Measurements from ENCODE around the gene TMEM109. TPM values are rescaled to one million over a fixed set of nuclear protein-coding genes. Genes with fewer than 3 reads are reported as not detected.

TMEM109 gene
- total RNA-seq, 1 experiment from 2014 or later = 43.5 TPM

GRCh38 chr11:60875366-60876167 is 38.4 kb upstream of the TMEM109 start:
- DNase-seq (ENCODE audit: low read depth, low spot score) = no peak
- in situ Hi-C loops (cut with HindIII; ENCODE audit: low pct_unique_long_range_greater_than_20kb, low sequenced_read_pairs) = no loop called here

DNA sequence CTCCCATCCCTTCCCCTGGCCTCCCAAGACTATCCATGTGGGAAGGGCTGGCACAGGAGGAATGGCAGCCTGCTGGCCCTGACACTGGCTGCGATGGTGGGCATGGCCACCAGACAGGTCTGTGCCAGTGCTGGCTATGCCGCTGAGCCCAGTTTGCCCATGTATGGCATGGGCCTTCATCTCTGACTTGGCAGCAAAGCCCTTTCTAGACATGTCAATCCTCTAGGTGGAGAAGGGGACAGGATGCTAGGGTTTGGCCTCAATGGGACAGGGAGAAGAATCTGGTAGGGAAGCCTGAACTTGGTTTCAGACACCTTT is 37.8 kb upstream of the TMEM109 start:
- in situ Hi-C loops (cut with HindIII; ENCODE audit: low pct_unique_long_range_greater_than_20kb, low sequenced_read_pairs) = no loop called here
- no peak for DNase-seq (ENCODE audit: low read depth, low spot score)

- in situ Hi-C loops (cut with HindIII; ENCODE audit: low pct_unique_long_range_greater_than_20kb, low sequenced_read_pairs) = no loop called here
- no peak for DNase-seq (ENCODE audit: low read depth, low spot score)
Observed at GRCh38 chr11:60878245-60879101, 35.5 kb upstream of the TMEM109 start.

- in situ Hi-C loops (cut with HindIII; ENCODE audit: low pct_unique_long_range_greater_than_20kb, low sequenced_read_pairs) = no loop called here
- DNase-seq (ENCODE audit: low read depth, low spot score) = no peak
Observed at GRCh38 chr11:60879104-60879503, 34.9 kb upstream of the TMEM109 start.

DNA sequence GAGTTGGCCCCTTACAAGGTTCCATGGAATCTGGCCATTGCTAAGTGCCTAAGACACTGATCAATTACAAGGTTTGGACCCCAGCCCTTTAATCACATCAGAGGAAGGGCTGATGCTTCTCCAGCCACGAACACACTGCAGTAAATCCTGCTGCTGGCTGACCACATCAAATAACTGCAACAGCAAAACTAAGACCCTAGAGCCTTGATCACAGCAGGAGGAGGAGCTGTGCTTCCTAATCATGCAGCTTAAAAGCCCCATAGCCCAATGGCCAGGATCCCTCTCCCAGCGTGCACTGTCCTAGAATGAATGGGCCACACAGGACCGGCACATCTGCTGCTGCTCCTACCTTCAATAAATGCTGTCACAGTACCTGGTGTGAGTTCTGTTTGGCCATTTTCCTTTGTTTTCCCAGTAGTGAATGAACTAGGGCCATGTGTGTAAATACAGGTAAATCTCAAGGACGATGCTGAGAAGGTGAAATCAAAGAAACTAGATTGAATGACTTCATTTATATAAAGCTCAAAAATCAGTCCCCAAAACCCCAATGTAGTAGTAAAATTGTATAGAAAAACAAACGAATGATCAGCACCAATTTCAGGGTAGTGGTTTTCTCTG is 33.9 kb upstream of the TMEM109 start:
- DNase-seq (ENCODE audit: low read depth, low spot score) = no peak
- in situ Hi-C loops (cut with HindIII; ENCODE audit: low pct_unique_long_range_greater_than_20kb, low sequenced_read_pairs) = no loop called here

DNA sequence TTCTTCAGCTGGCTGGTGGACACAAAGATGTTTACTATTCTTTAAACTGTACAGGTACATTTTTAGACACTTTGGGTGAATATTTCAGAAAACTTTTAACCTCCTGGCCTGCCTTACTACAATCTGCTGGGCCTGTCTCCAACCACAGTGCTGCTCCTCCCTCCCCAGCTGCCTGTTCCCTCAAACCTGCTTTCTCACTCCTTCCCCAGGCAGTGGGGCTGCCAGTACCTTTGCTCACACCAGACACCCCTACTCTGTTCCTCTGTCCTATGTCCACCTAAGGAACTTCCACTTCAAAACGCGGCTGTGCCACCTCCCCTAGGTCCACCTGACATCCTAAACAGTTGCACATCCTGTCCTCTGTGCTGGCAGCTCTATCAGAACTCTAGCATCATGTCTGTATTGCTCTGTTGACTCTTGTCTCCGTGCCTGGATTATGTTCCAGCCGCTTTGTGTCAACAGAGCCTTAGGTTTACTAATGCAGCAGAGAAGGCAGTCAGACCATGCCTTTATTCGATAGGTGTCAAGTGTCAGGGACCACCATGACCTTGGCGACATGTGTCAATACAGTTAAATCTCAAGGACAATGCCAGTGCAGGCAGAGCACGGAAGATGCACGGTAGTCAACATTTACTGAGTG is 33.2 kb upstream of the TMEM109 start:
- no peak for DNase-seq (ENCODE audit: low read depth, low spot score)
- in situ Hi-C loops (cut with HindIII; ENCODE audit: low pct_unique_long_range_greater_than_20kb, low sequenced_read_pairs) = no loop called here

- in situ Hi-C loops (cut with HindIII; ENCODE audit: low pct_unique_long_range_greater_than_20kb, low sequenced_read_pairs) = no loop called here
- DNase-seq (ENCODE audit: low read depth, low spot score) = peak; percentile 62
Observed at GRCh38 chr11:60887556-60887955, 26.4 kb upstream of the TMEM109 start.

GRCh38 chr11:60889869-60890311 is 24.1 kb upstream of the TMEM109 start:
- in situ Hi-C loops (cut with HindIII; ENCODE audit: low pct_unique_long_range_greater_than_20kb, low sequenced_read_pairs) = no loop called here
- DNase-seq (ENCODE audit: low read depth, low spot score) = no peak

DNA sequence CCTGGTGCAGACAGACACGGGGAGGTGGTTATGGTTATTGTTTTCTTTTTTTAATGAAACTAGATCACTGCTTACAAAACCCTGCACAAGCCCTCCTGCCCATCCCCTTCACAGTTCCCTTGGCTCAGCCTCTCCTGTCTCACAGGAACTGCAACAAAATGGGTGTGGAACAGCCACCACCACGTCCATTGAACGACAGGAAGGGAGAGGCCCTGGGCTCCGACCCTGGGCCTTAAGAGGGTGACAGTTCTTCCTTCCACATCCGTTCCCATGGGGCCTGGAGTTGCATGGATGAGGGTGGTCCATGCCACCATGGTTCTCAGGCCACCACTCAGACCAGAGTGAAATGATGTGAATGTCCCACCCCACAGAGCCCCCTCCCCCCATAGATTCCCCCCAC is 23.3 kb upstream of the TMEM109 start:
- DNase-seq (ENCODE audit: low read depth, low spot score) = no peak
- in situ Hi-C loops (cut with HindIII; ENCODE audit: low pct_unique_long_range_greater_than_20kb, low sequenced_read_pairs) = no loop called here

DNA sequence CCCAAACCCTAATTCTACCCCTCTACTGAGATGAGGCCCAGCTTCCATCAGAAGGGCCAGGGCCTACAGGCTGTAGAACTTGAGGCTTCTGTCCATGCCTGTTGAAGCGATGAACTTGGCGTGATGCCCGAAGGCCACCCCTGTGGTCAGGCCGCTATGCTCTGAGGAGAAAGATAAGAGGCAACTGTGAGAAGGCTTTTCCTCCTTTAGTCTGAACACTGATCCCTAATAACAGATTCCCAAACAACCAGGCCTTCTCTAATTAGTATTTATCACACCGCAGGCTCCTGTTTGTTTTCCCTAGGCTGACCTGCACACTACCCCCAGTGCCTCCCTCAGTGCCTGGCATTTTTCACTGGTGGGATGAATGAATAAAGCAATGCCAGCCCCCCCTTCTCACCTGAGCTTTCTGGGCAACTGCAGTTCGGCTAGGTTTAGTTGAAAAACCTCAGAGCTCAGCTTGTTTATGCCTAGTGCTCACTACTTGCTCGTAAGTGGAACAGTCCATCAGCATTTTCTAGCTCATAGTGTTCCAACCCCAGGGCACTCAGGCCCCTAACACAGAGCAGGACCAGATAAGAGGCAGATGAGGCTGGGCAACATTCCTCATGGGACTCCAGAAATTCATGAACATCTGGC is 22.7 kb upstream of the TMEM109 start:
- DNase-seq (ENCODE audit: low read depth, low spot score) = no peak
- in situ Hi-C loops (cut with HindIII; ENCODE audit: low pct_unique_long_range_greater_than_20kb, low sequenced_read_pairs) = no loop called here

GRCh38 chr11:60895687-60896086 is 18.3 kb upstream of the TMEM109 start:
- in situ Hi-C loops (cut with HindIII; ENCODE audit: low pct_unique_long_range_greater_than_20kb, low sequenced_read_pairs) = no loop called here
- DNase-seq (ENCODE audit: low read depth, low spot score) = no peak

DNA sequence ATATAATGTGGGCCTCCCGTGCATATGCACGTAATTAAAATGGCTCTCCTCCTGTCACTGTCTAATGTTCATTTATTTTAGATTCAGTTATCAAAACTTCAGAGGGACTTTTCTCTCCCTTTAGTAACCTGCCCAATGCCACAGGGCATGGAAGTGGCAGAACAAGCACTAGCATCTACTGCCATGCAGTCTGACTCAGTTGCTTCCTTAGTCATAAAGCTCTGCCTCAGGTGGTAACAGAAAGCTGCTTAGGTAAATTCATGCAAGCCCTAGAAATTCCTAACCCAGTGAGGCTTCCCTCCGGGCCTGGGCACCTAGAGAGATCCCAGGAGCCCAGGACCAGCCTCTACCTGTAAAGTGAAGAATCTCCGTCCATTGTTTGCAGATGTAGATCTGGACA is 16.5 kb upstream of the TMEM109 start:
- DNase-seq (ENCODE audit: low read depth, low spot score) = no peak
- in situ Hi-C loops (cut with HindIII; ENCODE audit: low pct_unique_long_range_greater_than_20kb, low sequenced_read_pairs) = no loop called here

- in situ Hi-C loops (cut with HindIII; ENCODE audit: low pct_unique_long_range_greater_than_20kb, low sequenced_read_pairs) = no loop called here
Observed at GRCh38 chr11:60899046-60899936, 14.7 kb upstream of the TMEM109 start.

DNA sequence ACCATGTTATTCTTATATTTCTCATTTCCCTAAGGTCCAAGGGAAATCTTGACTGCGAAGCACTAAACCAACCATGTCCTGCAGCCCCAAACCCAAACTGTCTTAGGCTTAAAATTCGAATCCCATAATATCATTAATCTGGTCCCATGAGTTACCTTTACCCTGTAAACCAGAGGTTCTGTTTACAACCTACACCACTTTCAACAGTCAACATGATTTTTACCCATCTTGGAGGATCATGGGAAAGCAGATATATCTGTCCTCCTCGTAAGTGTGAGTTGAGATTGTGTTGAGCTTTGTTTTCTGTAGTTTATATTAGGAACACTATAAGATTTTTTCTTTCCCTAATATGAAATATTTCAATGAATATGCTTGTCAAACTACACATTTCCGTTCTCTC is 14.0 kb upstream of the TMEM109 start:
- in situ Hi-C loops (cut with HindIII; ENCODE audit: low pct_unique_long_range_greater_than_20kb, low sequenced_read_pairs) = no loop called here
- no peak for DNase-seq (ENCODE audit: low read depth, low spot score)

More at GRCh38 chr11:60899046-60899936, 14.7 kb upstream of the TMEM109 start:
- DNase-seq (ENCODE audit: low read depth, low spot score) = peak; percentile 80

DNA sequence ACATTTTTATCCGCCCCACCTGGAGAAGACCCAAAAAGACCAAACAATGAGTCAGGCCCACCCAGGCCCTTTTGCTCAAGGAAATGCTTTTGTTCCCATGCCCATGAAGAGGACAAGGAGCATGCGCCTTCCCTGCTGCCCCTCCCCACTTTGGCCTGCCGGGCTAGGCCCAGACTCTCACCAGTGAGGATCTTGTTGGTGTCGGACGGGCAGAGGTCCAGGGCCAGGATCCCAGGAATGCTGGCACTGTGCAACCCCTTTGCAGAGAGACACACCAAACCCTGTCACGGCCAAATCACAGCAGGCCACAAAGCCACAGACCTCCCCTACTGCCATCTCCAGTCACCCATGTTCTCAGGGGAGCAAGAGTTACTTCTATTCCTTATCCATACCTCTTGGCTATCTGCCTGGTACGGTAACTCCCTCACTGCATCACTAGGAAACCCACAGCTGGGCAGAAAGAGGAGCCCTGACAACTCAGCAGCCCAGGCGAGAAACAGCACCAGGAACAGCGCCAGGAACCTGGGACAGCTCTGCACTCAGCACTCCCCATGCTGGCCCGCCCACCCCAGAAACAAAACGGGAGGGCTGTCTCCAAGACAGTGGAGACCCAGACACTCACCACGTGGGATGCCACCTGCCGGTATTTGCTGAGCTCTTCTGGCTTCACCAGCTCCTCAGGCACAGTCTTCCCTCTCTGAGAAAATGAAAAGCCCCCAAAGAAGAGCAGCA is 13.1 kb upstream of the TMEM109 start:
- DNase-seq (ENCODE audit: low read depth, low spot score) = no peak
- in situ Hi-C loops (cut with HindIII; ENCODE audit: low pct_unique_long_range_greater_than_20kb, low sequenced_read_pairs) = no loop called here

- in situ Hi-C loops (cut with HindIII; ENCODE audit: low pct_unique_long_range_greater_than_20kb, low sequenced_read_pairs) = no loop called here
- no peak for DNase-seq (ENCODE audit: low read depth, low spot score)
Observed at GRCh38 chr11:60902625-60903024, 11.3 kb upstream of the TMEM109 start.
